Chondrocyte (in vitro differentiated cells): ENCODE data around the gene MTIF2. TPM values are rescaled to one million over a fixed set of nuclear protein-coding genes. Genes with fewer than 3 reads are reported as not detected.

ENCODE experiments used
- DNase-seq: peaks from one replicate; pipeline ENCODE4 v3.0.0; 2021; ENCODE audit warnings: mixed read lengths, low spot score
- H3K27ac Mint-ChIP-seq: one replicate; pipeline ENCODE4 v1.8.0; 2021; ENCODE audit warnings: mild to moderate bottlenecking, moderate library complexity, mixed read lengths; ENCODE audit not compliant: unreplicated experiment
- H3K27me3 Mint-ChIP-seq: 2 replicates; pipeline ENCODE4 v1.8.0; 2021; ENCODE audit warnings: low read depth, mixed read lengths
- H3K36me3 Mint-ChIP-seq: 2 replicates; pipeline ENCODE4 v1.8.0; 2021; ENCODE audit warnings: low read depth, mixed read lengths
- H3K4me1 Mint-ChIP-seq: 2 replicates; pipeline ENCODE4 v1.8.0; 2021; ENCODE audit warnings: low read depth, mild to moderate bottlenecking, mixed read lengths
- H3K4me3 Mint-ChIP-seq: one replicate; pipeline ENCODE4 v1.8.0; 2021; ENCODE audit warnings: mild to moderate bottlenecking, moderate library complexity, mixed read lengths; ENCODE audit not compliant: unreplicated experiment
- H3K9me3 Mint-ChIP-seq: 2 replicates; pipeline ENCODE4 v1.8.0; 2021; ENCODE audit warnings: low read depth, mixed read lengths
- total RNA-seq: library from RNA; stranded (reverse); gene quantifications from 3 replicates; pipeline ENCODE4 v1.2.1, GENCODE V29; 2021
- TF ChIP-seq, protein P1 (sequence below): fragments of 200-600 bp; sonication (generic); IDR thresholded peaks from 2 replicates; pipeline ENCODE4 v1.5.0; 2021; ENCODE audit warnings: antibody characterized with exemption, mild to moderate bottlenecking, moderate library complexity

Gene MTIF2
- total RNA-seq, 1 donor from 2014 or later: 20.6 TPM

- H3K36me3 Mint-ChIP-seq: peaks cover 2% of the 10 kb centered on the region
- H3K4me1 Mint-ChIP-seq: peaks cover 38% of the 10 kb centered on the region
- no peak overlapping the region for H3K4me3 Mint-ChIP-seq
- TF ChIP-seq, protein P1, sequence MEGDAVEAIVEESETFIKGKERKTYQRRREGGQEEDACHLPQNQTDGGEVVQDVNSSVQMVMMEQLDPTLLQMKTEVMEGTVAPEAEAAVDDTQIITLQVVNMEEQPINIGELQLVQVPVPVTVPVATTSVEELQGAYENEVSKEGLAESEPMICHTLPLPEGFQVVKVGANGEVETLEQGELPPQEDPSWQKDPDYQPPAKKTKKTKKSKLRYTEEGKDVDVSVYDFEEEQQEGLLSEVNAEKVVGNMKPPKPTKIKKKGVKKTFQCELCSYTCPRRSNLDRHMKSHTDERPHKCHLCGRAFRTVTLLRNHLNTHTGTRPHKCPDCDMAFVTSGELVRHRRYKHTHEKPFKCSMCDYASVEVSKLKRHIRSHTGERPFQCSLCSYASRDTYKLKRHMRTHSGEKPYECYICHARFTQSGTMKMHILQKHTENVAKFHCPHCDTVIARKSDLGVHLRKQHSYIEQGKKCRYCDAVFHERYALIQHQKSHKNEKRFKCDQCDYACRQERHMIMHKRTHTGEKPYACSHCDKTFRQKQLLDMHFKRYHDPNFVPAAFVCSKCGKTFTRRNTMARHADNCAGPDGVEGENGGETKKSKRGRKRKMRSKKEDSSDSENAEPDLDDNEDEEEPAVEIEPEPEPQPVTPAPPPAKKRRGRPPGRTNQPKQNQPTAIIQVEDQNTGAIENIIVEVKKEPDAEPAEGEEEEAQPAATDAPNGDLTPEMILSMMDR: no peak
- H3K9me3 Mint-ChIP-seq: no peaks in the 10 kb centered on the region
- H3K27me3 Mint-ChIP-seq: no peaks in the 10 kb centered on the region
- DNase-seq: no peak
- peak overlapping the region; percentile 57 for H3K27ac Mint-ChIP-seq
Observed at GRCh38 chr2:55225481-55226020, 43.5 kb downstream of the MTIF2 start.

DNA sequence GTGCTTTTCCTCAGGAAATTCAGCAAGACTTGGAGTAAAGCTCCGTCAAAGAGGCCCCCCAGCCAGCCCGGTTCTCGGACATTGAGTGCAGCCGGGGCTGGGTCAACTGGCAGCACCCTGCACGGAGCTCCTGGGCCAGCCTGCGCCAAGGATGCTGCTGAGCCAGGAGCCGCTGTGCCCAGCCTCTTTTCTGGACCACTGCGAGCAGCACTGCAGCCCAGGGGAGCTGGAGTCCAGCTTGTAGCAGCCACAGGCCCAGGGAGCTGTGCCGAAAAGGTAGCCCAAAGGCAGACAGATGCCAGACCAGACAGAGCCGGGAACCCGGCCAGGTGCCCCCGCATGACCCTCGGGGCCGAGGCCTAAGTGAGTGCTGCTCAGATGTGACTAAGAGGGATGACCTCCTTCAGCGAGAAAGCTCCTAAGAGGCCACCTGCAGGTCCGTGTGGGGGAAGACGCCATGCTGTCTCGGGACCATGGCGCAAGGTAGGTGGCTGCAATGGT, 44.2 kb downstream of the MTIF2 start:
- DNase-seq: no peak
- TF ChIP-seq, protein P1: no peak
- Mint-ChIP-seq H3K27ac (peak overlapping the region; percentile 85), H3K27me3 (no peaks in the 10 kb centered on the region), H3K36me3 (peaks cover 4% of the 10 kb centered on the region), H3K9me3 (no peaks in the 10 kb centered on the region), H3K4me3 (no peak overlapping the region), H3K4me1 (peaks cover 31% of the 10 kb centered on the region)

GRCh38 chr2:55223958-55224760, 44.9 kb downstream of the MTIF2 start:
- TF ChIP-seq, protein P1: no peak
- H3K27ac Mint-ChIP-seq: peak overlapping the region; percentile 85
- no peak for DNase-seq
- H3K36me3 Mint-ChIP-seq: peaks cover 4% of the 10 kb centered on the region
- peak overlapping the region; percentile 69 for H3K4me3 Mint-ChIP-seq
- no peaks in the 10 kb centered on the region for H3K27me3 Mint-ChIP-seq
- H3K4me1 Mint-ChIP-seq: peaks cover 27% of the 10 kb centered on the region
- no peaks in the 10 kb centered on the region for H3K9me3 Mint-ChIP-seq

GRCh38 chr2:55213822-55214221, 55.2 kb downstream of the MTIF2 start:
- Mint-ChIP-seq H3K36me3 (peaks cover 4% of the 10 kb centered on the region), H3K9me3 (no peaks in the 10 kb centered on the region), H3K27me3 (no peaks in the 10 kb centered on the region), H3K4me1 (no peaks in the 10 kb centered on the region), H3K27ac (no peak overlapping the region), H3K4me3 (no peak overlapping the region)
- TF ChIP-seq, protein P1: no peak
- no peak for DNase-seq

DNA sequence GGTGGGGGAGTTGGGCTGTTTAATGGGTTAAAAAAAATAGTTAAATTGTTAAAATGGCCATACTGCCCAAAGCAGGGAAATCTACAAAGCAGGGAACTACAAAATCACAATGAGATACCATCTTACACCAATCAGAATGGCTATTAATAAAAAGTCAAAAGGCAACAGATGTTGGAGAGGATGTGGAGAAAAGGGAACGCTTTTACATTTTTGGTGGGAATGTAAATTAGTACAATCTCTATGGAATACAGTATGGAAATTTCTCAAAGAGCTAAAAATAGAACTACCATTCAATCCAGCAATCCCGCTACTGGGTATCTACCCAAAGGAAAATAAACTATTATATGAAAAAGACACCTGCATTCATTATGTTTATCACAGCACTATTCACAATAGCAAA, 64.1 kb downstream of the MTIF2 start:
- Mint-ChIP-seq H3K36me3 (peaks cover 46% of the 10 kb centered on the region), H3K27ac (no peak overlapping the region), H3K4me1 (no peaks in the 10 kb centered on the region), H3K4me3 (no peak overlapping the region), H3K9me3 (peaks cover 34% of the 10 kb centered on the region), H3K27me3 (no peaks in the 10 kb centered on the region)
- DNase-seq: no peak
- TF ChIP-seq, protein P1: no peak
